Measurements from ENCODE around the gene TECPR2.

DNA sequence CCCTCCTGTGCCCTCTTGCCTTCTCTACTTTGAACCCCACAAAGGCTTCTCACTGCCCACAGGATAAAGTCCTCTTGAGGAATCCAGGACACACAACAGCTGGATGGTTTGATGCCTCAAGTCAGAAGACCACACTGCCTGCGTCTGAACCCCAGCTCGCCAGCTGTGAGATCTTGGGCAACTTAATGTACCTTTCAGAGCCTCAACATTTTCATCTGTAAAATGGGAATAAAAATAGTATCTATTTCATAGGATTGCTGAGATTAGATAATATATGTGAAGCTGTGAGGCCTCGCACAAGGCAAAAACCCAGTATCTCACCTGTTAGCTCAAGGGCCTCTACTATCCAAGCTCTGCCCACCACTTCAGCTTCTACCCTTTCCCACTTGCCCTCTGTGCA is 2.4 kb upstream of the TECPR2 start:
- TF ChIP-seq TAF1 (IDR thresholded peaks at IDR 0.05; ENCODE audit: borderline replicate concordance, low read depth, low read length) (no peak), FOXM1 (IDR thresholded peaks at IDR 0.05; ENCODE audit: low read depth, low read length) (no peak), JUND (IDR thresholded peaks at IDR 0.05; ENCODE audit: low read depth, low read length) (no peak), CREM (IDR thresholded peaks at IDR 0.05; ENCODE audit: low read depth) (no peak), POLR2AphosphoS5 (IDR thresholded peaks at IDR 0.05; ENCODE audit: low read length) (no peak), ZZZ3 (IDR thresholded peaks at IDR 0.05; ENCODE audit: control insufficient read depth, insufficient read length, low read depth) (no peak), STAT1 (conservative IDR thresholded peaks at IDR 0.05) (no peak), SMC3 (IDR thresholded peaks at IDR 0.05; ENCODE audit: borderline replicate concordance, low read length) (no peak), SIN3A (IDR thresholded peaks at IDR 0.05; ENCODE audit: low read depth, low read length) (no peak), POLR2A (IDR thresholded peaks at IDR 0.05; ENCODE audit: low read depth, low read length) (no peak), TCF12 (IDR thresholded peaks at IDR 0.05; ENCODE audit: low read depth, low read length) (no peak)
- TF ChIP-seq, protein P1, sequence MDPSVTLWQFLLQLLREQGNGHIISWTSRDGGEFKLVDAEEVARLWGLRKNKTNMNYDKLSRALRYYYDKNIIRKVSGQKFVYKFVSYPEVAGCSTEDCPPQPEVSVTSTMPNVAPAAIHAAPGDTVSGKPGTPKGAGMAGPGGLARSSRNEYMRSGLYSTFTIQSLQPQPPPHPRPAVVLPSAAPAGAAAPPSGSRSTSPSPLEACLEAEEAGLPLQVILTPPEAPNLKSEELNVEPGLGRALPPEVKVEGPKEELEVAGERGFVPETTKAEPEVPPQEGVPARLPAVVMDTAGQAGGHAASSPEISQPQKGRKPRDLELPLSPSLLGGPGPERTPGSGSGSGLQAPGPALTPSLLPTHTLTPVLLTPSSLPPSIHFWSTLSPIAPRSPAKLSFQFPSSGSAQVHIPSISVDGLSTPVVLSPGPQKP (IDR thresholded peaks at IDR 0.05; ENCODE audit: low read depth, low read length): no peak
- TF ChIP-seq, protein P2, sequence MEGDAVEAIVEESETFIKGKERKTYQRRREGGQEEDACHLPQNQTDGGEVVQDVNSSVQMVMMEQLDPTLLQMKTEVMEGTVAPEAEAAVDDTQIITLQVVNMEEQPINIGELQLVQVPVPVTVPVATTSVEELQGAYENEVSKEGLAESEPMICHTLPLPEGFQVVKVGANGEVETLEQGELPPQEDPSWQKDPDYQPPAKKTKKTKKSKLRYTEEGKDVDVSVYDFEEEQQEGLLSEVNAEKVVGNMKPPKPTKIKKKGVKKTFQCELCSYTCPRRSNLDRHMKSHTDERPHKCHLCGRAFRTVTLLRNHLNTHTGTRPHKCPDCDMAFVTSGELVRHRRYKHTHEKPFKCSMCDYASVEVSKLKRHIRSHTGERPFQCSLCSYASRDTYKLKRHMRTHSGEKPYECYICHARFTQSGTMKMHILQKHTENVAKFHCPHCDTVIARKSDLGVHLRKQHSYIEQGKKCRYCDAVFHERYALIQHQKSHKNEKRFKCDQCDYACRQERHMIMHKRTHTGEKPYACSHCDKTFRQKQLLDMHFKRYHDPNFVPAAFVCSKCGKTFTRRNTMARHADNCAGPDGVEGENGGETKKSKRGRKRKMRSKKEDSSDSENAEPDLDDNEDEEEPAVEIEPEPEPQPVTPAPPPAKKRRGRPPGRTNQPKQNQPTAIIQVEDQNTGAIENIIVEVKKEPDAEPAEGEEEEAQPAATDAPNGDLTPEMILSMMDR (IDR thresholded peaks at IDR 0.05 in 2 of 3, conservative IDR thresholded peaks at IDR 0.05 in 1 of 3; ENCODE audit: control insufficient read depth in 2 of 3, extremely low read depth in 1 of 3, insufficient read depth in 1 of 3, low read depth in 3 of 3, low read length in 3 of 3): no peak

Data from GM12878 (cell line).